WTC11 (cell line): ENCODE data around the gene DNM3. TPM values are rescaled to one million over a fixed set of nuclear protein-coding genes. Genes with fewer than 3 reads are reported as not detected.

ENCODE experiments used
- ATAC-seq: fragments of 200-7000 bp; cut with Tn5 transposase; 2 replicates; pipeline ENCODE4 v1.10.0; 2021; ENCODE audit warnings: mild to moderate bottlenecking, moderate library complexity
- CTCF ChIA-PET: fragments of 300-600 bp; sonication (Branson Sonifier 250); formaldehyde crosslinking; loops from one replicate; lab custom pipeline; 2021; ENCODE audit warnings: antibody characterized with exemption; lab: Charles Lee
- POLR2A ChIA-PET: fragments of 350-600 bp; sonication (Branson Sonifier 250); formaldehyde crosslinking; loops from one replicate; lab custom pipeline; 2021; ENCODE audit warnings: antibody characterized with exemption; lab: Charles Lee
- DNase-seq: peaks from one replicate; pipeline ENCODE4 v3.0.0; 2021; ENCODE audit warnings: low spot score
- H3K27ac Mint-ChIP-seq: 2 replicates; pipeline ENCODE4 v1.8.0; 2021; ENCODE audit warnings: mixed read lengths
- H3K27me3 Mint-ChIP-seq: 2 replicates; pipeline ENCODE4 v1.8.0; 2021; ENCODE audit warnings: low read depth, mild to moderate bottlenecking, moderate library complexity, mixed read lengths
- H3K36me3 Mint-ChIP-seq: 2 replicates; pipeline ENCODE4 v1.8.0; 2021; ENCODE audit warnings: mixed read lengths
- H3K4me1 Mint-ChIP-seq: 2 replicates; pipeline ENCODE4 v1.8.0; 2022; ENCODE audit warnings: mixed read lengths
- H3K4me3 Mint-ChIP-seq: 2 replicates; pipeline ENCODE4 v1.8.0; 2021; ENCODE audit warnings: mild to moderate bottlenecking, moderate library complexity, mixed read lengths
- H3K9me3 Mint-ChIP-seq: 2 replicates; pipeline ENCODE4 v1.8.0; 2021; ENCODE audit warnings: mixed read lengths
- CBFB ChIP-seq: sonication (generic); formaldehyde crosslinking; IDR thresholded peaks from 2 replicates; pipeline ENCODE4 v1.8.1; 2022; ENCODE audit warnings: mild to moderate bottlenecking, low read depth, missing genetic modification reagents
- CTCF ChIP-seq: fragments of 200-600 bp; IDR thresholded peaks from 2 replicates; pipeline ENCODE4 v1.8.0; 2022; ENCODE audit warnings: antibody characterized with exemption
- ESRRA ChIP-seq: sonication (generic); formaldehyde crosslinking; IDR thresholded peaks from 2 replicates; pipeline ENCODE4 v1.8.1; 2022; ENCODE audit warnings: mild to moderate bottlenecking, missing genetic modification reagents, borderline replicate concordance
- FOXJ3 ChIP-seq: sonication (generic); formaldehyde crosslinking; IDR thresholded peaks from 2 replicates; pipeline ENCODE4 v1.9.0; 2021; ENCODE audit warnings: missing genetic modification reagents, mild to moderate bottlenecking, borderline replicate concordance
- GABPB1 ChIP-seq: sonication (generic); formaldehyde crosslinking; IDR thresholded peaks from 2 replicates; pipeline ENCODE4 v1.8.1; 2023; ENCODE audit warnings: mild to moderate bottlenecking, missing genetic modification reagents
- GTF2I ChIP-seq: fragments of 250-450 bp; sonication (Bioruptor Pico); conservative IDR thresholded peaks from 2 replicates; pipeline ENCODE4 v1.4.0; 2021; ENCODE audit warnings: mild to moderate bottlenecking
- NFE2L1 ChIP-seq: sonication (generic); formaldehyde crosslinking; IDR thresholded peaks from 2 replicates; pipeline ENCODE4 v1.8.1; 2023; ENCODE audit warnings: missing genetic modification reagents
- USF2 ChIP-seq: sonication (generic); formaldehyde crosslinking; IDR thresholded peaks from 2 replicates; pipeline ENCODE4 v1.8.1; 2023; ENCODE audit warnings: mild to moderate bottlenecking, missing genetic modification reagents, moderate library complexity
- ZBTB21 ChIP-seq: sonication (generic); formaldehyde crosslinking; IDR thresholded peaks from 2 replicates; pipeline ENCODE4 v1.8.1; 2023; ENCODE audit warnings: mild to moderate bottlenecking, missing genetic modification reagents, borderline replicate concordance
- ZBTB43 ChIP-seq: sonication (generic); formaldehyde crosslinking; IDR thresholded peaks from 2 replicates; pipeline ENCODE4 v1.8.1; 2023; ENCODE audit warnings: mild to moderate bottlenecking, missing genetic modification reagents
- ZNF121 ChIP-seq: sonication (generic); formaldehyde crosslinking; IDR thresholded peaks from 2 replicates; pipeline ENCODE4 v1.8.0; 2023; ENCODE audit warnings: missing genetic modification reagents
- ZNF263 ChIP-seq: sonication (generic); formaldehyde crosslinking; IDR thresholded peaks from 2 replicates; pipeline ENCODE4 v1.8.1; 2022; ENCODE audit warnings: low read depth, mild to moderate bottlenecking, moderate library complexity, missing genetic modification reagents
- ZNF281 ChIP-seq: sonication (generic); formaldehyde crosslinking; IDR thresholded peaks from 2 replicates; pipeline ENCODE4 v1.8.0; 2023; ENCODE audit warnings: mild to moderate bottlenecking, missing genetic modification reagents
- ZNF425 ChIP-seq: fragments of 250-450 bp; sonication (Bioruptor Pico); conservative IDR thresholded peaks from 2 replicates; pipeline ENCODE4 v1.9.0; 2021; ENCODE audit warnings: mild to moderate bottlenecking
- total RNA-seq: library from RNA; stranded (reverse); gene quantifications from 3 replicates; pipeline ENCODE4 v1.2.3, GENCODE V29; 2021

Gene DNM3
- total RNA-seq, 1 experiment from 2014 or later, result 1.9 TPM

- ATAC-seq, result no peak
- POLR2A ChIA-PET, result no interaction called here
- Mint-ChIP-seq H3K36me3 (no peaks in the 10 kb centered on the region), H3K27ac (no peak overlapping the region), H3K4me1 (peaks cover 5% of the 10 kb centered on the region; the same call in 1 of the 2 replicates), H3K9me3 (no peaks in the 10 kb centered on the region), H3K27me3 (no peaks in the 10 kb centered on the region; the same call in 1 of the 2 replicates), H3K4me3 (no peak overlapping the region)
- no peak for TF ChIP-seq CTCF
- TF ChIP-seq GABPB1 (CRISPR knock-in tag), result peak; percentile 54
- no peak for DNase-seq
- CTCF ChIA-PET, result interaction anchor here (1.0 to 1.9 kb wide), 3 partner anchors 50 to 271 kb away, joined by 3 to 10 read pairs (median 7); no protein-coding TSS in a partner anchor
These were observed 607.8 kb downstream of the DNM3 start for GRCh38 chr1:172448995-172449584.

DNA sequence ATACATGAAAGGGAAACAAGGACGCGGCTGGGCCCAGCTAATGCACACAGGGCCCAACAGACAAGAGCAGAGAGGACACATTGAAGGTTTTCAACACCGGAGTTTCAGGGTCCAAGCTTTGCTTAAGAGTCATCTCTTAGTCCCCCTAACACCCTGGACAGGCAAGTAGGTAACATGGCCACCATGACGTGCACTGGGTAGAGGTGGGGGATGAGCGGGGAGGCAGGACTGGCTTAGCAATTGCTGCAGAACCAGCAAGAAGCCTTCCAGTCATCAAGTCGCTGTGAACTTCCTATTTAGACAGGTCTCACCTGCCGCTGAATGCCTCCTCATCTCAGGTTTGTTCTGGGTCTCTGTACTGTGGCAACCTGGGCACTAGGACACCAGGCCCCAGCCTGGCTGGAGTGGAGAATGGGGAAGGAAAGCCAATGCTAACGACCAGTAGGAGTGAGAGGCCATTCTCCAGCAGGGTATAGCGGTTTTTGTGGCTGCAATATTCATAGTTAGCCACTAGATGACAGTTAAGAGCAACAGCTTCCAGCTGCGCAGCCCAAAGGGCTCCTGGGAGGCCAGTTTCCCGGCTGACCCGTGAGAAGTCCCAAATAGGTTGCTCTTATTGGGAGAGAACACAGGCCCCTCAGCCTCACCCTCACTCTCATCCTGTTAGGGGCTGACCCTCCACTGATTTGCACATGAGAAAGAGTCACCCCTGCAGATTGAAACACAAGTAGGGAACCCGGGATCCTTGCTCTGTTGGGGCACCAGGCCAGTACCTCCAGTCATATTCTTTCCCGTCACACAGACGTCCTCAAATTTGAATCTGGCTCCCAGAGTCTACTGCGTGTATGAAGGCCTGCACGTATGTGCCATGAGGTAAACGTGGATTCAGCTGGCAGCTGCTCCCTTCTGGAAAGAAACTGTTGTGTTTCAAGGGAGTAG lies 608.6 kb downstream of the DNM3 start:
- Mint-ChIP-seq H3K4me1 (peaks cover 5% of the 10 kb centered on the region; the same call in 1 of the 2 replicates), H3K27ac (no peak overlapping the region), H3K4me3 (no peak overlapping the region), H3K27me3 (no peaks in the 10 kb centered on the region; the same call in 1 of the 2 replicates), H3K9me3 (no peaks in the 10 kb centered on the region)
- ChIA-PET POLR2A (no interaction called here), CTCF (interaction anchor here (0.6 to 1.9 kb wide), 6 partner anchors 11 to 270 kb away, joined by 3 to 10 read pairs (median 6); no protein-coding TSS in a partner anchor)
- TF ChIP-seq CTCF (peak; percentile 79), USF2 (CRISPR knock-in tag) (no peak), FOXJ3 (no peak), NFE2L1 (CRISPR knock-in tag) (no peak), CBFB (CRISPR knock-in tag) (no peak), ZBTB43 (no peak), ZBTB21 (no peak), ESRRA (CRISPR knock-in tag) (no peak), ZNF121 (CRISPR knock-in tag) (no peak), ZNF263 (CRISPR knock-in tag) (no peak), GABPB1 (CRISPR knock-in tag) (0 out of 2 replicates have a peak, but pooled peaks have one; percentile 14), ZNF281 (CRISPR knock-in tag) (no peak), GTF2I (CRISPR knock-in tag) (no peak), ZNF425 (no peak)
- TF ChIP-seq, all 79 proteins: peak for 2
- no peaks in the 10 kb centered on the region for H3K36me3 Mint-ChIP-seq
- DNase-seq (peak; percentile 57), ATAC-seq (peak; percentile 99)
